Mesendoderm (in vitro differentiated cells): ENCODE data around the gene OR51E2.

Experiments
- DNase-seq: peaks from one replicate; pipeline ENCODE4 v3.0.0; 2013
- H2AK5ac ChIP-seq: 2 replicates; pipeline ENCODE4 v1.6.1; 2013; ENCODE audit warnings: low read length, inconsistent platforms
- H2BK120ac ChIP-seq: 2 replicates; pipeline ENCODE4 v1.6.1; 2013; ENCODE audit warnings: low read depth, mild to moderate bottlenecking, low read length, moderate library complexity, mixed read lengths
- H2BK15ac ChIP-seq: replicated peaks from 2 replicates; pipeline ENCODE4 v1.6.1; 2013; ENCODE audit warnings: low read depth, mild to moderate bottlenecking, moderate library complexity
- H2BK5ac ChIP-seq: 2 replicates; pipeline ENCODE4 v1.6.1; 2013; ENCODE audit warnings: low read length, inconsistent platforms
- H3K18ac ChIP-seq: 2 replicates; pipeline ENCODE4 v1.6.1; 2013; ENCODE audit warnings: mild to moderate bottlenecking, low read length, mixed read lengths
- H3K23ac ChIP-seq: one replicate; pipeline ENCODE4 v1.6.1; 2013; ENCODE audit warnings: low read length
- H3K27ac ChIP-seq: 2 replicates; pipeline ENCODE4 v1.5.1; 2013; ENCODE audit warnings: low read depth, mild to moderate bottlenecking, inconsistent platforms, low read length, moderate library complexity
- H3K27me3 ChIP-seq: 2 replicates; pipeline ENCODE4 v1.6.1; 2013; ENCODE audit warnings: low read length, control low read depth, mild to moderate bottlenecking, inconsistent platforms; ENCODE audit not compliant: insufficient read depth, poor library complexity
- H3K36me3 ChIP-seq: 2 replicates; pipeline ENCODE4 v1.6.1; 2013; ENCODE audit warnings: low read length, inconsistent platforms; ENCODE audit not compliant: control insufficient read depth, insufficient read depth
- H3K4ac ChIP-seq: one replicate; pipeline ENCODE4 v1.6.1; 2013; ENCODE audit warnings: low read depth, mild to moderate bottlenecking, low read length, moderate library complexity
- H3K4me1 ChIP-seq: 2 replicates; pipeline ENCODE4 v1.6.1; 2013; ENCODE audit warnings: low read depth, low read length, inconsistent platforms; ENCODE audit not compliant: control insufficient read depth
- H3K4me2 ChIP-seq: 2 replicates; pipeline ENCODE4 v1.6.1; 2013; ENCODE audit warnings: low read length
- H3K4me3 ChIP-seq: 2 replicates; pipeline ENCODE4 v1.5.1; 2013; ENCODE audit warnings: mild to moderate bottlenecking, low read length
- H3K56ac ChIP-seq: one replicate; pipeline ENCODE4 v1.6.1; 2013; ENCODE audit warnings: low read length
- H3K79me1 ChIP-seq: 2 replicates; pipeline ENCODE4 v1.6.1; 2013; ENCODE audit warnings: low read length, inconsistent platforms
- H3K79me2 ChIP-seq: 2 replicates; pipeline ENCODE4 v1.6.1; 2013; ENCODE audit warnings: mild to moderate bottlenecking, low read length; ENCODE audit not compliant: control insufficient read depth, insufficient read depth
- H3K9ac ChIP-seq: 2 replicates; pipeline ENCODE4 v1.6.1; 2013; ENCODE audit warnings: low read length, inconsistent platforms
- H4K5ac ChIP-seq: one replicate; pipeline ENCODE4 v1.6.1; 2013; ENCODE audit warnings: low read length
- H4K8ac ChIP-seq: one replicate; pipeline ENCODE4 v1.6.1; 2013; ENCODE audit warnings: low read depth, mild to moderate bottlenecking, control low read depth, low read length, moderate library complexity
- WGBS: extraction: QIAGEN DNeasy Blood & Tissue Kit; methylation state at CpG from one replicate; pipeline ENCODE4 v1.1.7; 2013; ENCODE audit warnings: low lambda C conversion rate, missing lambda C conversion rate; ENCODE audit not compliant: insufficient coverage; ENCODE audit errors: extremely low coverage; 5-methylcytosine and 5-hydroxymethylcytosine counted together

The OR51E2 gene

GRCh38 chr11:4673781-4674180 is 23.9 kb downstream of the OR51E2 start:
- no peaks in the 10 kb centered on the region for H3K4me1 ChIP-seq
- no peak overlapping the region for H3K4me3 ChIP-seq
- no peak overlapping the region for H3K9ac ChIP-seq
- no peak overlapping the region for H2AK5ac ChIP-seq
- H2BK5ac ChIP-seq = no peak overlapping the region
- H3K36me3 ChIP-seq = no peaks in the 10 kb centered on the region
- no peak overlapping the region for H3K23ac ChIP-seq
- H2BK120ac ChIP-seq = no peak overlapping the region
- no peak overlapping the region for H4K8ac ChIP-seq
- no peak overlapping the region for H3K27ac ChIP-seq
- no peaks in the 10 kb centered on the region for H3K79me1 ChIP-seq
- DNase-seq = no peak
- H2BK15ac ChIP-seq = no peak overlapping the region
- H3K27me3 ChIP-seq = no peaks in the 10 kb centered on the region
- H3K4ac ChIP-seq = no peak overlapping the region
- no peaks in the 10 kb centered on the region for H3K79me2 ChIP-seq
- H3K18ac ChIP-seq = no peak overlapping the region
- WGBS = no CpG with 5 or more reads among the region's 2 CpGs
- H3K4me2 ChIP-seq = no peak overlapping the region
- H4K5ac ChIP-seq = no peak overlapping the region
- no peak overlapping the region for H3K56ac ChIP-seq

GRCh38 chr11:4672470-4672869 is 25.2 kb downstream of the OR51E2 start:
- H3K9ac ChIP-seq = no peak overlapping the region
- no peak overlapping the region for H2BK120ac ChIP-seq
- no peak overlapping the region for H3K18ac ChIP-seq
- H4K8ac ChIP-seq = no peak overlapping the region
- H3K4me2 ChIP-seq = no peak overlapping the region
- no peaks in the 10 kb centered on the region for H3K4me1 ChIP-seq
- H2BK5ac ChIP-seq = no peak overlapping the region
- H3K23ac ChIP-seq = no peak overlapping the region
- H4K5ac ChIP-seq = no peak overlapping the region
- H3K79me2 ChIP-seq = no peaks in the 10 kb centered on the region
- H2AK5ac ChIP-seq = no peak overlapping the region
- no CpG with 5 or more reads among the region's 3 CpGs for WGBS
- H3K4ac ChIP-seq = no peak overlapping the region
- no peaks in the 10 kb centered on the region for H3K79me1 ChIP-seq
- H3K4me3 ChIP-seq = no peak overlapping the region
- no peaks in the 10 kb centered on the region for H3K36me3 ChIP-seq
- no peak overlapping the region for H3K56ac ChIP-seq
- no peaks in the 10 kb centered on the region for H3K27me3 ChIP-seq
- H3K27ac ChIP-seq = no peak overlapping the region
- no peak overlapping the region for H2BK15ac ChIP-seq
- DNase-seq = peak; percentile 12

GRCh38 chr11:4671741-4672140 is 25.9 kb downstream of the OR51E2 start:
- Histone ChIP-seq H3K4me1 (no peaks in the 10 kb centered on the region), H3K23ac (no peak overlapping the region), H2BK5ac (no peak overlapping the region), H2BK15ac (no peak overlapping the region), H3K79me1 (no peaks in the 10 kb centered on the region), H3K56ac (no peak overlapping the region), H3K36me3 (no peaks in the 10 kb centered on the region), H3K18ac (no peak overlapping the region), H2AK5ac (no peak overlapping the region), H4K5ac (no peak overlapping the region), H3K4me2 (no peak overlapping the region), H4K8ac (no peak overlapping the region), H3K4ac (no peak overlapping the region), H2BK120ac (no peak overlapping the region), H3K9ac (no peak overlapping the region), H3K27me3 (no peaks in the 10 kb centered on the region), H3K4me3 (no peak overlapping the region), H3K27ac (no peak overlapping the region), H3K79me2 (no peaks in the 10 kb centered on the region)
- no peak for DNase-seq
- WGBS = no CpG with 5 or more reads among the region's 2 CpGs

DNA sequence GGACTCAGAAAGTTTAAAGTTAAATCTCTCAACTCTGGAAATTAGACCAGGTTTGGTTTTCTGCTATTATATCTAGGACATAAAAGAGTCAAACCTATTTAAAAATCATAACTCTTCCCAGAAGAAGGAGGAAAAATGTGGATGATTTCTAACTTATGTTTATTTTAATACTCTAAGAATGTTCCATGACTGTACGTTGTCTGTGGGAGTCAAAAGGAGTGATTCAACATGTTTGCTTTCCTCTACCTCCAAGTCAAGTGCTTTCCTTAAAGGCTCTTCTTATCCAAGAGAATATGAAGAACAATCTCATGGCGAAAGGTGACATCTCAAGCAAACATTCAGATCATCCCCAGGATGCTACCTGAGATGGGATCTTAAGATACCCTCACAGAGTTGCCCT is 32.2 kb downstream of the OR51E2 start:
- H3K56ac ChIP-seq = no peak overlapping the region
- H4K5ac ChIP-seq = no peak overlapping the region
- H3K18ac ChIP-seq = no peak overlapping the region
- no peak overlapping the region for H2AK5ac ChIP-seq
- WGBS = no CpG with 5 or more reads among the region's 2 CpGs
- no peaks in the 10 kb centered on the region for H3K79me1 ChIP-seq
- no peak overlapping the region for H3K9ac ChIP-seq
- H3K27ac ChIP-seq = no peak overlapping the region
- no peak overlapping the region for H3K4me3 ChIP-seq
- no peak overlapping the region for H2BK5ac ChIP-seq
- H3K36me3 ChIP-seq = no peaks in the 10 kb centered on the region
- no peak for DNase-seq
- H3K23ac ChIP-seq = no peak overlapping the region
- H3K4ac ChIP-seq = no peak overlapping the region
- no peak overlapping the region for H2BK120ac ChIP-seq
- no peaks in the 10 kb centered on the region for H3K27me3 ChIP-seq
- H3K4me2 ChIP-seq = no peak overlapping the region
- no peaks in the 10 kb centered on the region for H3K4me1 ChIP-seq
- H2BK15ac ChIP-seq = no peak overlapping the region
- no peak overlapping the region for H4K8ac ChIP-seq
- no peaks in the 10 kb centered on the region for H3K79me2 ChIP-seq

DNA sequence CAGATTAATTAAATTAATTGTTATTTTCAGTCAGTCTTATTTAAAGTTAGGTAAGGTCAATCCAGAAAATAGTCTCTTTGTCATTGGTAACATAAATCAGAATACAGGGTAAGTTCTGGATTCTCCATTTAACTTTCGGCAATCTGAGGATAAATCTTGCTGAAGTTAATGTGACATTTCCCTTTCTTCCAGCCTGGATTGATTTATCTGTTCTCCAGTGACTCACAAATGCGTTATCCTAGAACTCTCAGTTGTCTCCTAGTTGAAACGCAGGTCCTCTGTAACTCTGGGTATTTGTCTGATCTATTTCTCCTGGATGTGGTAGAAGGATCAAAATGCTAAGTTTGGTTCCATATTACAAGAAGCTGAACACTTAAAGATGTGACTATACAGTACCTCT is 32.9 kb downstream of the OR51E2 start:
- no peak overlapping the region for H4K5ac ChIP-seq
- H3K4me2 ChIP-seq = no peak overlapping the region
- no peak overlapping the region for H3K4me3 ChIP-seq
- H3K4me1 ChIP-seq = no peaks in the 10 kb centered on the region
- H4K8ac ChIP-seq = no peak overlapping the region
- H3K27me3 ChIP-seq = no peaks in the 10 kb centered on the region
- H3K56ac ChIP-seq = no peak overlapping the region
- no peak overlapping the region for H3K4ac ChIP-seq
- H2BK15ac ChIP-seq = no peak overlapping the region
- no peaks in the 10 kb centered on the region for H3K36me3 ChIP-seq
- H3K9ac ChIP-seq = no peak overlapping the region
- H3K27ac ChIP-seq = no peak overlapping the region
- no peak overlapping the region for H2BK5ac ChIP-seq
- H3K79me1 ChIP-seq = no peaks in the 10 kb centered on the region
- H2AK5ac ChIP-seq = no peak overlapping the region
- H2BK120ac ChIP-seq = no peak overlapping the region
- no peak overlapping the region for H3K18ac ChIP-seq
- no peak overlapping the region for H3K23ac ChIP-seq
- H3K79me2 ChIP-seq = no peaks in the 10 kb centered on the region
- no CpG with 5 or more reads among the region's 3 CpGs for WGBS
- DNase-seq = no peak

DNA sequence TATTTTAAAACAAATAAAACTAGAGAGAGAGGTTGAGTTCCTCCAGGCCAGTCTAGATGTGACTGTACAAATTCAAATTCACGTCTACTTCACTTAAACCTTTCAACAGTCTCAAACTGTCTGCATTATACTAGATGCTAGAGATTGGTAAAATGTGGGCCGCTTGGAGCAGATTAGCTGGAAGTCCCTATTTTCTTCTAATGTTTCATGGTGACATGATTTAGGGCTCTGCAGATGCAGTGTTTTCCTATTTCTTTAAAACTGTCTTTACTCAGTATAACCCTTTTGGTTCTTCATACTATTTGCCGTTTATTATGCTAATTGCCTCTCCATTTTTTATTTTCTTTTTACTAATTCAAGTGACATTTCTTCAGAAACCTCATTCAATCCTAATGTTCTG is 33.5 kb downstream of the OR51E2 start:
- Histone ChIP-seq H3K27me3 (no peaks in the 10 kb centered on the region), H3K4ac (no peak overlapping the region), H3K18ac (no peak overlapping the region), H3K4me2 (no peak overlapping the region), H3K4me3 (no peak overlapping the region), H3K27ac (no peak overlapping the region), H3K56ac (no peak overlapping the region), H2BK15ac (no peak overlapping the region), H2BK120ac (no peak overlapping the region), H3K4me1 (no peaks in the 10 kb centered on the region), H3K9ac (no peak overlapping the region), H2AK5ac (no peak overlapping the region), H4K8ac (no peak overlapping the region), H3K23ac (no peak overlapping the region), H3K79me2 (no peaks in the 10 kb centered on the region), H2BK5ac (no peak overlapping the region), H3K79me1 (no peaks in the 10 kb centered on the region), H4K5ac (no peak overlapping the region), H3K36me3 (no peaks in the 10 kb centered on the region)
- DNase-seq = no peak
- no CpG with 5 or more reads among the region's 3 CpGs for WGBS
